Type B pancreatic cell (in vitro differentiated cells): Measurements from ENCODE around the gene UNC5C. TPM values are rescaled to one million over a fixed set of nuclear protein-coding genes. Genes with fewer than 3 reads are reported as not detected.

Experiments
- DNase-seq: peaks from one replicate; pipeline ENCODE4 v3.0.0; 2021; ENCODE audit warnings: mixed read lengths; ENCODE audit not compliant: unreplicated experiment; ENCODE audit errors: extremely low spot score
- H3K27ac Mint-ChIP-seq: 2 replicates; pipeline ENCODE4 v1.8.0; 2021; ENCODE audit warnings: mild to moderate bottlenecking, mixed read lengths
- H3K27me3 Mint-ChIP-seq: 2 replicates; pipeline ENCODE4 v1.8.0; 2021; ENCODE audit warnings: mixed read lengths
- H3K36me3 Mint-ChIP-seq: 2 replicates; pipeline ENCODE4 v1.8.0; 2021; ENCODE audit warnings: mixed read lengths
- H3K4me1 Mint-ChIP-seq: one replicate; pipeline ENCODE4 v1.8.0; 2021; ENCODE audit warnings: mixed read lengths; ENCODE audit not compliant: unreplicated experiment
- H3K4me3 Mint-ChIP-seq: 2 replicates; pipeline ENCODE4 v1.8.0; 2021; ENCODE audit warnings: mild to moderate bottlenecking, mixed read lengths
- H3K9me3 Mint-ChIP-seq: 2 replicates; pipeline ENCODE4 v1.8.0; 2021; ENCODE audit warnings: mixed read lengths
- CTCF ChIP-seq: fragments of 200-600 bp; sonication (generic); conservative IDR thresholded peaks from 2 replicates; pipeline ENCODE4 v1.5.0; 2021; ENCODE audit warnings: antibody characterized with exemption, mild to moderate bottlenecking
- total RNA-seq: library from RNA; stranded (reverse); gene quantifications from 2 replicates; pipeline ENCODE4 v1.2.1, GENCODE V29; 2021; ENCODE audit warnings: low replicate concordance

The UNC5C gene
- total RNA-seq, 1 donor from 2014 or later, result 95.0 TPM

DNA sequence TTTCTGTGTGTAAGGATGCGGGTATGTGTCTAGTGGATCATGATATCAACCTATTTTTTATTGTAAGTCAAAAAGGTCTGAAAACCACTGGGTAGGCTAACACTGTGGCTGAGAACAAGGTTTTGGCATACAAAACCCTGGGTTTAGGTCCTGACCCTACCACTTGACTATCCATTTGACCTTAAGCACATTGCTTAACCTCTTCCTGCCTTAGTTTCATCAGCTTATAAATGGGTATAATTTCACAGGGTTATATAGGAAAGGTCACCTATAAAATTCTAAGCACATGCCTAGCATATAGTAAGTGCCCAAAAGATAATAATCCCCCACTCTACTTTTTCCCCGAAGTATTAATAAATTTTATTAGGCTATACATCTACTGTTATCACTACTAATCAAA lies 263.0 kb downstream of the UNC5C start:
- H3K36me3 Mint-ChIP-seq, result peaks cover 19% of the 10 kb centered on the region
- H3K27me3 Mint-ChIP-seq, result peaks cover 17% of the 10 kb centered on the region
- H3K4me3 Mint-ChIP-seq, result no peak overlapping the region
- H3K4me1 Mint-ChIP-seq, result peaks cover 34% of the 10 kb centered on the region
- H3K27ac Mint-ChIP-seq, result no peak overlapping the region
- TF ChIP-seq CTCF, result no peak
- DNase-seq, result no peak
- H3K9me3 Mint-ChIP-seq, result peaks cover 11% of the 10 kb centered on the region

GRCh38 chr4:95284655-95285054 lies 264.1 kb downstream of the UNC5C start:
- Mint-ChIP-seq H3K27ac (peak overlapping the region; percentile 7), H3K27me3 (peaks cover 17% of the 10 kb centered on the region), H3K4me1 (peaks cover 28% of the 10 kb centered on the region), H3K4me3 (no peak overlapping the region), H3K36me3 (peaks cover 25% of the 10 kb centered on the region), H3K9me3 (peaks cover 12% of the 10 kb centered on the region)
- DNase-seq, result no peak
- TF ChIP-seq CTCF, result no peak

GRCh38 chr4:95283320-95283719 lies 265.5 kb downstream of the UNC5C start:
- H3K36me3 Mint-ChIP-seq, result peaks cover 18% of the 10 kb centered on the region

DNA sequence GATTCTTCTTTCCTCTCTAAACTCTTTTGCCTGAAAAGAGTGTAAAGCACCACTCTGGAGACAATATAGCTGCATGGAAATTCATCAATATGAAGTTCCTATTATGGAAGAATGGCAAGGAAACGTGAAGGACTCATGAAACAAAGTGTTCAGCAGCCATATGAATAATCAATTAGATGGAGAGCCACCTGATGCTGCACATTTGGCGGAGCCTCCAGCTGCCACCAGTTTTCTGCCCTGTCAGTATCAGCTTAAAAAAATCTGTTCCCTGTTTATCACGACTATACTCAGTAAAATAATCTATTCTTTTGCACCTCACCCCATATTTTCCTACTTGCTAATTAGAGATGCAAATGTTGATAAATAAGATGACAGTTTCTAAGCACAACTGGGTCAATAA lies 276.0 kb downstream of the UNC5C start:
- no peak overlapping the region for H3K27ac Mint-ChIP-seq

More at GRCh38 chr4:95283320-95283719, 265.5 kb downstream of the UNC5C start:
- Mint-ChIP-seq H3K4me1 (peaks cover 24% of the 10 kb centered on the region), H3K9me3 (peaks cover 8% of the 10 kb centered on the region), H3K27me3 (peaks cover 22% of the 10 kb centered on the region), H3K27ac (peak overlapping the region; percentile 65), H3K4me3 (peak overlapping the region; percentile 65)
- TF ChIP-seq CTCF, result no peak
- DNase-seq, result no peak

GRCh38 chr4:95272036-95272435 lies 276.7 kb downstream of the UNC5C start:
- Mint-ChIP-seq H3K27ac (no peak overlapping the region), H3K4me1 (peaks cover 8% of the 10 kb centered on the region), H3K9me3 (peaks cover 6% of the 10 kb centered on the region), H3K27me3 (peaks cover 17% of the 10 kb centered on the region), H3K4me3 (no peak overlapping the region), H3K36me3 (peaks cover 20% of the 10 kb centered on the region)
- DNase-seq, result no peak
- no peak for TF ChIP-seq CTCF

More for the DNA sequence above, 276.0 kb downstream of the UNC5C start:
- TF ChIP-seq CTCF, result no peak
- H3K27me3 Mint-ChIP-seq, result peaks cover 21% of the 10 kb centered on the region
- DNase-seq, result no peak
- H3K4me1 Mint-ChIP-seq, result peaks cover 8% of the 10 kb centered on the region
- H3K36me3 Mint-ChIP-seq, result peaks cover 20% of the 10 kb centered on the region
- H3K4me3 Mint-ChIP-seq, result no peak overlapping the region
- H3K9me3 Mint-ChIP-seq, result peaks cover 6% of the 10 kb centered on the region
